Measurements from ENCODE around the gene SHPK. TPM values are rescaled to one million over a fixed set of nuclear protein-coding genes. Genes with fewer than 3 reads are reported as not detected.
A peak's percentile ranks its signal among the peaks of the same experiment; 100 is the strongest.

The SHPK gene
- total and polyA plus RNA-seq, 12 donors = 8.8 to 27.4 (median 17.1) TPM

DNA sequence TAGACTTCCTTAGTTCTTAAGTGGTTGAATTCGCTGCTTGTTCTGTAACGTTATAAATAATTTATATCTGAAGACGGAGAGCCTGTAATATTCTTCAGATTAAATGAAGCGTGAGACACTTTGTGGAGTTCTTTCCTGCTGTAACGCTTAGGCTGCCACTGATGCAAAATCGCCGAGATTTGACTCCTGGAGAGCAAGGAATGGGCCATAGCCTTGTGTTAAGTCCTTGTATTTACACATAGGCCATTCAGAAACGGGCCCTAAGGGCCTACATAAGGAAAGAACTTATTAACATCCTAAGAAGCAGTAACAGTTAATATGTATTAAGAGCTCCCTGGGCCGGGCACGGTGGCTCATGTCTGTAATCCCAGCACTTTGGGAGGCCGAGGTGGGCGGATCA lies 33.5 kb upstream of the SHPK start:
- no peak for DNase-seq
- no peaks in the 10 kb centered on the region for H3K27me3 ChIP-seq
- peak overlapping the region in 2 of 4 donors; percentile 70 to 85 for H3K4me3 ChIP-seq
- 48 to 54% (median 52%) methylated on average over 12 of the region's 12 CpGs for WGBS, 4 donors
- TF ChIP-seq CTCF (IDR thresholded peaks at IDR 0.05) (no peak), POLR2A (IDR thresholded peaks at IDR 0.05) (no peak)
- peaks cover 0 to 7% of the 10 kb centered on the region in 2 donors for H3K36me3 ChIP-seq (replicated peaks in 1 of 2)
- no peak overlapping the region for H3K27ac ChIP-seq
- peaks cover 23 to 27% of the 10 kb centered on the region in 2 donors for H3K4me1 ChIP-seq (replicated peaks in 1 of 2)
- H3K9me3 ChIP-seq (replicated peaks in 1 of 3) = no peaks in the 10 kb centered on the region
- intact Hi-C loops (cut with DNase I) = no loop called here

GRCh38 chr17:3669085-3669347 lies 33.0 kb upstream of the SHPK start:
- Histone ChIP-seq H3K27me3 (no peaks in the 10 kb centered on the region), H3K4me3 (peak overlapping the region; percentile 70 to 90 (median 80)), H3K27ac (peak overlapping the region; percentile 20 to 97 (median 93)), H3K9me3 (replicated peaks in 1 of 3) (no peaks in the 10 kb centered on the region), H3K4me1 (replicated peaks in 1 of 2) (peaks cover 23 to 27% of the 10 kb centered on the region in 2 donors), H3K36me3 (replicated peaks in 1 of 2) (peaks cover 0 to 12% of the 10 kb centered on the region in 2 donors)
- intact Hi-C loops (cut with DNase I) = no loop called here
- DNase-seq = no peak
- 0 to 1% (median 1%) methylated on average over 3 to 32 of the region's 32 CpGs for WGBS, 4 donors
- TF ChIP-seq POLR2A (IDR thresholded peaks at IDR 0.05) (no peak), CTCF (IDR thresholded peaks at IDR 0.05) (no peak)

- peak within 1 kb of the TSS; percentile 89 to 97 (median 93) for H3K27ac ChIP-seq
- H3K4me1 ChIP-seq (replicated peaks in 1 of 2) = peaks cover 23 to 27% of the 10 kb centered on the region in 2 donors
- DNase-seq = peak; percentile 98 to 99 (median 99)
- H3K9me3 ChIP-seq (replicated peaks in 1 of 3) = no peaks in the 10 kb centered on the region
- H3K36me3 ChIP-seq (replicated peaks in 1 of 2) = peaks cover 0 to 18% of the 10 kb centered on the region in 2 donors
- 0 to 1% (median 0%) methylated on average over 9 to 89 of the region's 89 CpGs for WGBS, 4 donors
- H3K27me3 ChIP-seq = no peaks in the 10 kb centered on the region
- peak within 1 kb of the TSS; percentile 70 to 94 (median 80) for H3K4me3 ChIP-seq
- intact Hi-C loops (cut with DNase I) = no loop called here
- peak; percentile 96 to 97 for TF ChIP-seq POLR2A (IDR thresholded peaks at IDR 0.05)
- peak in 1 of 6 experiments; percentile 3 for TF ChIP-seq CTCF (IDR thresholded peaks at IDR 0.05)
These were observed 32.4 kb upstream of the SHPK start, which contains the start of the genes EMC6 and TAX1BP3 for GRCh38 chr17:3668279-3669084. TSS of gene EMC6 (plus strand) at chr17:3668812. CDS start at chr17:3669147, 335 bp downstream. TSS of gene TAX1BP3 (minus strand) at chr17:3668578. CDS start at chr17:3668526, 52 bp downstream.

- H3K9me3 ChIP-seq (replicated peaks in 1 of 3) = no peaks in the 10 kb centered on the region
- no peaks in the 10 kb centered on the region for H3K27me3 ChIP-seq
- WGBS, 4 donors = 2 to 20% (median 4%) methylated on average over 10 to 39 of the region's 39 CpGs
These were observed 31.6 kb upstream of the SHPK start for GRCh38 chr17:3667366-3668278.

More at GRCh38 chr17:3667366-3668278, 31.6 kb upstream of the SHPK start:
- H3K4me1 ChIP-seq (replicated peaks in 1 of 2) = peaks cover 23 to 27% of the 10 kb centered on the region in 2 donors
- peaks cover 0 to 26% of the 10 kb centered on the region in 2 donors for H3K36me3 ChIP-seq (replicated peaks in 1 of 2)
- DNase-seq = peak; percentile 79 to 92 (median 91)
- peak in 1 of 2 donors; percentile 58 for TF ChIP-seq POLR2A (IDR thresholded peaks at IDR 0.05)
- no peak for TF ChIP-seq CTCF (IDR thresholded peaks at IDR 0.05)
- intact Hi-C loops (cut with DNase I) = no loop called here
- peak overlapping the region; percentile 89 to 97 (median 93) for H3K27ac ChIP-seq
- H3K4me3 ChIP-seq = peak overlapping the region; percentile 35 to 94 (median 63)

All from adrenal gland (tissue), 12 donors.